HG03108 (cell line): Measurements from ENCODE around the gene LRRC56.
"Not testable (repeated sequence)": the region's sequence is repeated elsewhere in the genome, so short reads cannot be mapped to it uniquely, and the experiment has no call there.

Experiments used
- ATAC-seq: cut with Tn5 transposase; IDR thresholded peaks from one replicate; pipeline ENCODE4 v1.9.1; 2021; ENCODE audit warnings: moderate library complexity; ENCODE audit not compliant: unreplicated experiment

LRRC56 gene

DNA sequence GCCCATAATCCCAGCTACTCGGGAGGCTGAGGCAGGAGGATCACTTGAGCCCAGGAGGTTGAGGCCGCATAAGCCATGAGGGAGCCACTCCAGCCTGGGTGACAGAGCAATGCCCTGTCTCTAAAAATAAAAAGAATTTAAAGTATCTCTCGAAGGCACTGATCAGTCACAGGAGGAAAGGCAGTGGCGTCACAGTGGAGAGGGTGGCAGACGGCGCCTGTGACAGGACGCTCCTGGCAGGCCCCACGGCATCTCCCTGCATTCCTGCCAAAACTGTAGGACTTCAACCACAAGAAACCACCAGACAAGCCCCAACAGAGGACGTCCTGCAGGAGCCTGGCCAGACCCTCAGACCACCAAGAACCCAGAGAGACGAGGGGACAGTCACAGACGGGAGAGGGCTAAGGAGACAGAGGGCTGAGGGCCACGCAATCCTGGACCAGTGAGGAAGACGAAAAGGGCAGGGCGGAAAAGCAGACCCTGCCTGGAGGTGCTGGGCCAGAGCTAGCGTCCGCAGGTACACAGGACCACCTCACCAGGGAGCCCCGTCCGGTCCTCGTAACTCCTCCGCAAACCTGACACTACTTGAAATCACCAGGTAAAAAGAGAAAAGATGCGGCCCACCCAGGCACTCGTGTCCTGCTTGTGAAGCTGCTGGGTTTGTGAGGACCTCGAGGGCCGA, 36.2 kb upstream of the LRRC56 start:
- ATAC-seq = no peak

DNA sequence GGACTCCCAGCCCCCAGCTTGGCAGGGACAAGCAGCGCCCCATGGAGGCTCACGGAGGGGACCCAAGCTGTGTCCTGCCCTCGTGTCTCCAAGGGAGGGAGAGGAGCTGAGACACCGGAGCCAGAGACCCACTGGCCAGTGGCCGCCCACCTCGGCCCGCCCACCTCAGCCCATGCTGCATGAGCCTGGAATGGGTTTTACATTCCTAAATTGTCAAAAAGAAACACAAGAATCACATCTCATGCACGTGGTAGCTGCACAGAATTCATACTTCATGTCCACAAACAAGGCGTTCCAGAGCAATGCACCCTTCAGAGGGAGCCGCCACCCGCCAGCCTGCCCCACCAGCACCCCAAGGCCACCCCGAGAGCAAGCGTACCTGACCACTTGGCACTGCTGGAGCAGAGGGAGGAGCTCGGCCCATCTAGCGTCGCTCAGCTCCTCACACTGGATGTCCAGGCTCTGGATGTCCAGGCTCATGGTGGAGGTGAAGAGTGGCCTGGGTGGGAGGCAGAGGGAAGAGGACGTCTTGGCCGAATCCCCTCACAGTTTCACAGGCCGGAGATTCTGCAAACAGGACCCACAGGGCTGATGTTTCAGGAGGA, 35.5 kb upstream of the LRRC56 start:
- no peak for ATAC-seq

DNA sequence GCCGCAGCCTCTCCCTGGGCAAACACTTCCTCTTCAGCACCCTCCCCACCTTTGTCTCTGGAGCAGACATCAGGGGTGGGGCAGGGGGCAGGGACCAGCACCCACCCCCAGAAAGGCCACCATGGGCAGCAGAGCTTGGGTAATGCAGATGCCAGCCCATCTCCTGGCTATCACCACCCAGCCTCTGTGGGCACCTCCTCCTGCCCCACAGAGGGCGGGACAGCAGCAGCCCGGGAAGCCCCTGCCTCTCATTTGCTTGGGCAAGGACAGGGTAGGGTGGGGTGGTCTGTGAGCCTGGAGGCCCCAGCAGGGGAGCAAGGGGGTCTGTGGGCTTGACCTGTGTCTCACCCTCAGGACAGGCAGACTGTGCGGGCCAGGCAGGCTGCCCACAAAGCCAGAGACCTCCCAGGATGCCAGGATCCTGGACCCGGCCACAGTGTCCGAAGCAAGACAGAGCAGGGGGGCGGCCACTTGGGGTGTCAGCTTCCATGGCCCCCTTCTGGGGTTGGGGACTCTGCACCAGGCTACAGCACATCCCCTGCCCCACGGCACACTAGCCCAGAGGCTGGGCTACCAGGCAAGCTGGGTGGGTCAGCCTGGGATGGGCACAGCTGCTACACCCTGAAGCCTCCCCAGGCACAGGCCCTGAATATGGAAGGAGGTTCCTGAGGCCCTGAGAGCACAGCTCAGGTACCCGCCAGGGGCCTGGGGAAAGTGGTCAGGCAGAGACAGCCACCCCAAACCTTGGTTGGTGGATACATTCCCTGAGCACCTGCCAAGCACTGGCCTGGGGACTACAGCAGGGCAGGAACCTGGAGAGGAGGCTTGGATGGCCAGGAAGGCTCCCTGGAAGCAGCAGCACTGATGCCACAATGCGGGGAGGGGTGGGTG, 34.8 kb upstream of the LRRC56 start:
- ATAC-seq = no peak

DNA sequence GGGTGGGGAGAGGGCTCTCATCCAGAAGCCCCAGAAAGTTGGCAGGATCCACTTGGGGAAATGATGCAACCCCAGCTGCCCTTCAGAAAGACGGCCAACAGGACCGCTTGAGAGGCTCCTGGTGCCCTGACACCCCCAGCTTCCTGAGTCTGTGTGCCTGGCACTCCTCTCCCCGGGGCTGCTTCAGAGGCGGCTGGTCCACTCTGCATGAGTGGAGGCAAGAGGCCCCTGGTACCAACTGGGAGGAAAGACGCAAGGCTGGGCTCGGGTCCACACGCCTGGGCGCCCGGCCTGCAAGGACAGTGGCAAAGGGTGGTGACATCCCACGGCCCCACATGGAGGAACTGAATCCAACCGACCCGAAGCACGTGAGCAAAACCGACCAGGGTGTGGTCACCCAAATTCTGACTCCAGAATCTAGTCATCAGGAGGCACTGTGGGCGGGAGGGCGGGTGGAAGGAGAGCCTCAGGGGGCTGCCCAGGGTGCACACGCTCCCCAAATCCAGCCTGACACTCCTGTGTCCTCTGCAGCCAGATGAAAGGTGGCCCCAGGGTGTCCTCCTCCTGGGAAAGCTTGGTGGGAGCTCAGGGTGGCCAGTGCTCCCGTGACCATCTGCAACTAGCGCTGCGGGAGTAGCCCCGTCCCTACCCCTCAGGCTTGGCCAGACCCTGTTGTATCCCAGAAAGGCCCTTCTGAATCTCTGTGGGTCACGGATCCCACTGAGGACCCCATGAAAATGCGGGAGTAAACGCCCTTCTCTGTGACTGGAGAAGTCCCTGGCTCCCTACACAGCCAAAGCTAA, 33.9 kb upstream of the LRRC56 start:
- no peak for ATAC-seq

- ATAC-seq = no peak
Measured at GRCh38 chr11:504053-504993, 33.0 kb upstream of the LRRC56 start.

DNA sequence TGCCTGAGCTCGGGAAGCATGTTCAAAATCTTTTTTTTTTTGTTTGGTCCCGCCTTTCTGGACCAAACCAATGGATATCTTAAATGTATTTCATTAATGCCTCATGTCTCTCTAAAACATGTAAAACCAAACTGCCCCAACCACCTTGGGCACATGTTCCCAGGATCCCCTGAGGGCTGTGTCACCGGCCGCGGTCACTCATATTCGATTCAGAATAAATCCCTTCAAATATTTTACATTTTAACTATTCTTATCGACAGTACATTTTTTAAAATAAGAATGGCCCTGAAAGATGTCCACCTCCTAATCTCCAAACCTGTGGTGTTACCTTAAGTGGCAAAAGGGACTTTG, 32.4 kb upstream of the LRRC56 start:
- ATAC-seq = no peak

- ATAC-seq = peak; percentile 55
Measured at GRCh38 chr11:506238-506994, 30.9 kb upstream of the LRRC56 start.

- ATAC-seq = peak; percentile 47
Measured at GRCh38 chr11:506995-507726, 30.2 kb upstream of the LRRC56 start, which contains the start of gene RNH1. RNH1 (minus strand) TSS chr11:507242; CDS start chr11:502162, 5,080 bp downstream.

GRCh38 chr11:507727-508515, 29.4 kb upstream of the LRRC56 start:
- ATAC-seq = no peak

DNA sequence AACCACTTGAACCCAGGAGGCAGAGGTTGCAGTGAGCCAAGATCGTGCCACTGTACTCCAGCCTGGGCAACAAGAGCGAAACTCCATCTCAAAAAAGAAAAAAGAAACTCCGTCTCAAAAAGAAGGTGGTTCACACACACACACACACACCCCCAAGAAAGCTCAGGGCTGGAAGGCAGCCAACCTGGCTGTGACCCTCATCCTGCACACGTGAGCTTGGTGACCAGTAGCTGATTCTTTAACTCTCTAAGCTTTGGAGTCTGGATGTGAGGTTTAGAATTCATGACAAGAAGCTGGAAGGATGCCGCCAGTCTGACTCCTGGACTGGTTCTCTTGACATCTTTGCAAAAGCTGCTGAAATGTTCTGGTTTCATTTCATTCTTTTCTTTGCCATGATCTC, 28.4 kb upstream of the LRRC56 start:
- ATAC-seq = no peak

- ATAC-seq = no peak
Measured at GRCh38 chr11:512761-513595, 24.3 kb upstream of the LRRC56 start.

DNA sequence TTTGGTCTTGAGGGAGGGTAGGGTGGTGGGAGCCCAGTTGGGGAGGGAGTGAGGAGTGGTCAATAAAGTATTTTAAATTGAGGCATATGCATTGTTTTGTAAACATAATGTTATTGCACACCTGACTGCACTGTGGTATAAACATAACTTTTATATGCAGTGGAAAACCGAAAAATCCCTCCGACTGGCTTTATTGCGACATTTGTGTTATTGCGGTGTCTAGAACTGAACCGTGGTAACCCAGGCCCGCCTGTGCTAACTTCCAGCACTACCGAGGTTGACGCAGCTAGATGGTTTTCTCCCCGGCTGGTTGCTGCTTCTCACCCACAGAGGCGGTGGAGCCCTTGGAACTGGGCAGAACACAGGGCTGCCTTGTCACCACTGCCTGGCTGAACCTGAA, 22.7 kb upstream of the LRRC56 start:
- no peak for ATAC-seq

DNA sequence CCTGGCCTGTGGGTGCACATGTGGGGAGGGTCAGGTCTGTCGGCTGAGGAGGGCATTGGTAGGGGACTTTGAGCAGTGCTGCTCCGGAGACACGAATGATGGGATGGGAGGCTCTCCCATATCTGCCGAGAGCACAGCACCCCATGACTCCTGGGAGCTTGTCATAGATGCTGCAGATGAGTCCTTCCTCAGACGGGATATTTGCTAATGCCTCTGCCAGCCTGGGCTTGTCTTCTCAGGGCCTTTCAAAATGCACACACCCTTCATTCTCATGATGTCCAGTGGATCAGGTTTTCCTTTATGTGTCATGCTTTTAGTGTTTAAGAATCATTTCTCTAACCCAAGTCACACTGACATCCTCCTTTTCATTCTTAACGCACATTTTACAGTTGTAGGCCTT, 22.2 kb upstream of the LRRC56 start:
- ATAC-seq = no peak

DNA sequence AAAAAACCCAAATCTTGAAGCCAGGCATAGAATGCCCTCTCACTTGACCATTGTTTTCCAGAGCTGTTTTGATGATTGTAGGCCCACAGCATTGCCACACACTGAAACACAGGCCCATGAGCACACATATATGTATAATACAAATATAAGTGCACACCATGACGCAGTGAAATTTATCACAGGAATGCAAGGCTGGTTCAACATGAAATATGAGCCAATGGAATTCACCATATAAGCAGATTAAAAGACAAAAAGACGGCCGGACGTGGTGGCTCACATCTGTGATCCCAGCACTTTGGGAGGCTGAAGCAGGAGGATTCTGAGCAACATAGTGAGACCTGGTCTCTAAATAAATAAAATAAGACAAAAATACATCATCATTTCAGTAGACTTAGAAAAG, 20.9 kb upstream of the LRRC56 start:
- ATAC-seq = no peak

DNA sequence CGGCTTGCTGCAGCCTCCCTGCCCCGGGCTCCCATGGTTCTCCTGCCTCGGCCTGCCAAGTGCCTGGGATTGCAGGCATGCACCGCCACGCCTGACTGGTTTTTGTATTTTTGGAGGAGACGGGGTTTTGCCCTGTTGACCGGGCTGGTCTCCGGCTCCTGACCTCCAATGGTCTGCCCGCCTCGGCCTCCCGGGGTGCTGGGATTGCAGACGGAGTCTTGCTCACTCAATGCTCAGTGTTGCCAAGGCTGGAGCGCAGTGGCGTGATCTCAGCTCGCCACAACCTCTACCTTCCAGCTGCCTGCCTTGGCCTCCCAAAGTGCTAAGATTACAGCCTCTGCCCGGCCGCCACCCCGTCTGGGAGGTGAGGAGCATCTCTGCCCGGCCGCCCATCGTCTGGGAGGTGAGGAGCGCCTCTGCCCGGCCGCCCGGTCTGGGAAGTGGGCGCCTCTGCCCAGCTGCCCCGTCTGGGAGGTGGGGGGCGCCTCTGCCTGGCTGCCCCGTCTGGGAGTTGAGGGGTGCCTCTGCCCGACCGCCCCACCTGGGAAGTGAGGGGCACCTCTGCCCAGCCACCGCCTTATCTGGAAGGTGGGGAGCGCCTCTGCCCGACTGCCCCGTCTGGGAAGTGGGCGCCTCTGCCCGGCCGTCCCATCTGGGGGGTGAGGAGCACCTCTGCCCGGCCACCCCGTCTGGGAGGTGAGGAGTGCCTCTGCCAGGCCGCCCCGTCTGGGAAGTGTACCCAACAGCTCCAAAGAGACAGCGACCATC, 20.2 kb upstream of the LRRC56 start:
- ATAC-seq = not testable (repeated sequence)
